ENCODE measurements around the gene EPYC.

EPYC gene

DNA sequence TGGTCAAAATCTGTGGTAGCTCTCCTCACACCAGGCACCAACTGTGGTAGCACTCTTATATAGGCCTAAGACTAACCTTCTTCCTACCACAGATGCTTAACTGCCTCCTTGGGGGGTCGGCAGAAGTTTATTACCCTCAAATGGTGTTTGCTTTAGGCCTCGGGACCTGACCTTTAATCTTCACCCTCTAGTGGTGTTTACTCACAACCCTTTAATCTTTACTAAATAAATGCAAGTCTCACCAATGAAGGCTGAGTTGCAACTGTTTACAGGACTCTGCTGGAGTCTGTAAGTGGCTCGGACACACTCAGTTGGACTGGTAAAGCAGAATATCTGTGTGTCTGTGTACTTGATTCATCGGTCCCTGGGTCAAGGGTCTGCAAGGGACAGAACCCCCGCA is 79.2 kb downstream of the EPYC start:
- Histone ChIP-seq H3K4me3 (ENCODE audit: low read length) (no peak overlapping the region), H3K9me3 (ENCODE audit: control insufficient read depth, low read length) (peaks cover 8% of the 10 kb centered on the region)
- no peak for DNase-seq (ENCODE audit: low read depth)

DNA sequence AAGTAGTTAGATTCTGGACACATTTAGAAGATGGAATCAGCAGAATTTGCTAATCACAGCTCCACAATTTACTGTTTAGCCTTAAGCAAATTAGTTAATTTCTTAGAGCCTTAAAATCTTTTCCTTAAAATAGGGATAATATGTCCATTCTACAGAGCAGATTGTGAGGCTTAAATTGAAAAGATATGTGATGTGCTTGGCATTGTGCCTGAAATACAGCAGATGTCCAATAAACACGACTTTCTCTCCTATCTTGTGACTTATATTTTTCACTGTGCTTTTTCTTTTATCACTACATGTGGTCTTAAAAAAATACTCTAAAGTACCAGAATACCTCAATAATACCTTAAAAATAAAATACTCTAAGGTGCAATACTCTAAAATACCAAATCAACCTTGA is 80.4 kb downstream of the EPYC start:
- no peak for DNase-seq (ENCODE audit: low read depth)
- no peak overlapping the region for H3K4me3 ChIP-seq (ENCODE audit: low read length)
- no peaks in the 10 kb centered on the region for H3K27me3 ChIP-seq (replicated peaks; ENCODE audit: control insufficient read depth, insufficient read depth, low read length)
- H3K4me1 ChIP-seq (ENCODE audit: control insufficient read depth, insufficient read depth, low read length): peaks cover 15% of the 10 kb centered on the region
- no peak overlapping the region for H3K9ac ChIP-seq (ENCODE audit: low read length)
- H3K9me3 ChIP-seq (ENCODE audit: control insufficient read depth, low read length): no peaks in the 10 kb centered on the region
- H3K36me3 ChIP-seq (ENCODE audit: control insufficient read depth, insufficient read depth, low read length, severe bottlenecking): no peaks in the 10 kb centered on the region

More for the DNA sequence above, 79.2 kb downstream of the EPYC start:
- H3K9ac ChIP-seq (ENCODE audit: low read length): no peak overlapping the region
- H3K36me3 ChIP-seq (ENCODE audit: control insufficient read depth, insufficient read depth, low read length, severe bottlenecking): no peaks in the 10 kb centered on the region
- no peaks in the 10 kb centered on the region for H3K27me3 ChIP-seq (replicated peaks; ENCODE audit: control insufficient read depth, insufficient read depth, low read length)
- H3K4me1 ChIP-seq (ENCODE audit: control insufficient read depth, insufficient read depth, low read length): peaks cover 15% of the 10 kb centered on the region

DNA sequence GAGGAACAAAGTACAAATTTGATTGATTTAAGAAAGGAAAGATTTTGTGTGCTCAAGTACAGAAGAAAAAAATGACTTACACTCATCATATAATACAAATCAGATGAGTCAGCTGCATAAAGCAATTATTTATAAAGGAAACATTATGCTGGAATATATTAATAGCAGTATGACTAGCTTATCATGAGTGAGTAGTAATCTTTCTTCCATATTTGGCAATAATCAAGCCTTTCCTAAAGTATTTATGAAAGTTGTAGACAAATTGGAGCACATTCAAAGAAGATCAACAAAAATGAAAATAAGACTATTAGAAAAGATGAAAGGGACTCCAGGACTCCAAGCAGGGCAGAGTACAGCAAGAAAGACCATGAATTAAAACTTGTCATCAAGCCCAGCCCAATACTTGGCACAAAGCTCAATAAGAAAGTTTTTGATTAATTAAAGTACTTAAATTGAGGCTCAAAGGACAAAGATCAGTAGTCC is 82.6 kb downstream of the EPYC start:
- Histone ChIP-seq H3K4me1 (ENCODE audit: control insufficient read depth, insufficient read depth, low read length) (peaks cover 15% of the 10 kb centered on the region), H3K9ac (ENCODE audit: low read length) (peak overlapping the region; percentile 4), H3K27me3 (replicated peaks; ENCODE audit: control insufficient read depth, insufficient read depth, low read length) (no peaks in the 10 kb centered on the region), H3K36me3 (ENCODE audit: control insufficient read depth, insufficient read depth, low read length, severe bottlenecking) (no peaks in the 10 kb centered on the region), H3K9me3 (ENCODE audit: control insufficient read depth, low read length) (no peaks in the 10 kb centered on the region), H3K4me3 (ENCODE audit: low read length) (no peak overlapping the region)
- DNase-seq (ENCODE audit: low read depth): peak; percentile 34

DNA sequence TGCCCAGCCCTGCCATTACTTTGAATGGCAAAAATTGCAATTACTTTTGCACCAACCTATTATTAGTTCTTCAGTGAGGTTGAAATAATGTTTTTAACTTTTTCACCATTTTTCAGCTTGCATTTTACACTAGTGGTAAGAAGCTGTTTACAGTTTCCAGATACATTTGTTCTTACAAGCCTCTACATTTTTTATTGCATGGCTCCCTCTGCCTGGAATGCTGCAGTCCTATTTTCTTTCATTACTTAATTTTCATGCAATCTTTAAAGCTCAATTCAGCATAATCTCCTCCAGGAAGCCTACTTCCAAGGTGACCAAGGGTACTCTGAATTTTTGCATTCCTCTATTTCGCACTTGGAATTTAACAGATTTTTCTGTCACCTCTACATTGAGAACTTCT is 83.2 kb downstream of the EPYC start:
- H3K27me3 ChIP-seq (replicated peaks; ENCODE audit: control insufficient read depth, insufficient read depth, low read length): no peaks in the 10 kb centered on the region
- no peak overlapping the region for H3K4me3 ChIP-seq (ENCODE audit: low read length)
- no peak for DNase-seq (ENCODE audit: low read depth)
- no peaks in the 10 kb centered on the region for H3K9me3 ChIP-seq (ENCODE audit: control insufficient read depth, low read length)
- H3K36me3 ChIP-seq (ENCODE audit: control insufficient read depth, insufficient read depth, low read length, severe bottlenecking): no peaks in the 10 kb centered on the region
- peaks cover 19% of the 10 kb centered on the region for H3K4me1 ChIP-seq (ENCODE audit: control insufficient read depth, insufficient read depth, low read length)
- H3K9ac ChIP-seq (ENCODE audit: low read length): peak overlapping the region; percentile 4

DNA sequence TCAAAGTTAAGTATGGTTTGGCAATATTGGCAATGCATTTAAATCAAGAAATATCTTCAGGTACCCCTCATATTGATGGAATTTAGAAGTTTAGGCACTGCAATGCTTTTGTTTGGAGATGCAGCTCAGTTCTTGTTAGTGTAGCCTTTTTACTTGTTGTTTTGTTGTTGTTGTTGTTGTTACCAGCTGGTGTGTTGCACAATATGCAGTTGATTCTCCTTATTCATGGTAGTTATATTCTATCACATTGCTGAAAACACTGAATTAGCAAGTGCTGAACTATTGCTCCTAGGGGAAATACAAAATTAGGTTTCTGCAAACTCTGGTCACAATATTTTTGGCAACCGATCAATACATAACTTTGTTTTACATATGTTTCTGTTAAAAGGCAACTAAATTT is 84.5 kb downstream of the EPYC start:
- Histone ChIP-seq H3K4me1 (ENCODE audit: control insufficient read depth, insufficient read depth, low read length) (peaks cover 19% of the 10 kb centered on the region), H3K36me3 (ENCODE audit: control insufficient read depth, insufficient read depth, low read length, severe bottlenecking) (no peaks in the 10 kb centered on the region), H3K9ac (ENCODE audit: low read length) (no peak overlapping the region), H3K27me3 (replicated peaks; ENCODE audit: control insufficient read depth, insufficient read depth, low read length) (no peaks in the 10 kb centered on the region), H3K9me3 (ENCODE audit: control insufficient read depth, low read length) (no peaks in the 10 kb centered on the region), H3K4me3 (ENCODE audit: low read length) (no peak overlapping the region)
- no peak for DNase-seq (ENCODE audit: low read depth)

DNA sequence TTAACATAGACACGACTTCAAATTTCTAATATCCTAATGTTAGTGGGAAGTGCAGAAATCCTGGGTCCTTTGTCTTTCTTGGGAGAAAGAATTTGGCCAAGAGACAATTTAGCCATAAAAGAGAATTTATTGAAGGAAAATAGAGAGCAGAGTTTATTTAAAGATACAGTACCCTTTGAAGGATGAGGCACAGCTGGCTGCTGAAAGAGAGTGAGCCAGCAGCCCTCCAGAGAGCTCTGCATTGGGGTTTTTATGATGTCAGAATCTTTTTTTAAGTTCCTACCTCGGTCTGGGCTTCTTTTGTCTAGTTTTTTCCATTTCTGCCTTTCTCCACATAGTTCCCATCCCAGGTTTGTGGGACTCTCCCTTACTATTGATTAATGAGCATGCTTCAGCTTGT is 87.3 kb downstream of the EPYC start:
- H3K9ac ChIP-seq (ENCODE audit: low read length): no peak overlapping the region
- H3K9me3 ChIP-seq (ENCODE audit: control insufficient read depth, low read length): no peaks in the 10 kb centered on the region

DNA sequence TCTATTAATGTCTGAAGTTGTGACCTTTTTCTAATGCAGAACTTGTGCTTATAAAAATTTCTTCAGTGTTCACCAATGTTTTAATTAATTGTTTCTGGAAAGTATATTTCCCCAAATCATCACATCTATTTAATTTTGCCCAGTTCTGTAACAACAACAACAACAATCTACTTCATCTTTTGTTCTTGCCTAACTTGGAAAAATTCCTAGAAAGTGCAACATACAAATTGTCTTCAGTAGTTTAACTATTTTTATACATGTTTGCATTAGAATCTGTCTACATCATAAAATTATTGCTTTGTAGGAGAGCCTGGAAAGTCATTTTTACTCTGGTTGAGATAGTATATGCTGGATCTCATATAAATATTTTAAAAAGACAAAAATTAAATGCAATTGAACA is 88.3 kb downstream of the EPYC start:
- Histone ChIP-seq H3K9me3 (ENCODE audit: control insufficient read depth, low read length) (no peaks in the 10 kb centered on the region), H3K27me3 (replicated peaks; ENCODE audit: control insufficient read depth, insufficient read depth, low read length) (no peaks in the 10 kb centered on the region), H3K4me1 (ENCODE audit: control insufficient read depth, insufficient read depth, low read length) (peaks cover 8% of the 10 kb centered on the region), H3K9ac (ENCODE audit: low read length) (no peak overlapping the region), H3K4me3 (ENCODE audit: low read length) (no peak overlapping the region), H3K36me3 (ENCODE audit: control insufficient read depth, insufficient read depth, low read length, severe bottlenecking) (no peaks in the 10 kb centered on the region)
- DNase-seq (ENCODE audit: low read depth): no peak

More for the DNA sequence above, 87.3 kb downstream of the EPYC start:
- H3K4me1 ChIP-seq (ENCODE audit: control insufficient read depth, insufficient read depth, low read length): peaks cover 18% of the 10 kb centered on the region
- no peak overlapping the region for H3K4me3 ChIP-seq (ENCODE audit: low read length)
- no peaks in the 10 kb centered on the region for H3K27me3 ChIP-seq (replicated peaks; ENCODE audit: control insufficient read depth, insufficient read depth, low read length)
- DNase-seq (ENCODE audit: low read depth): no peak
- no peaks in the 10 kb centered on the region for H3K36me3 ChIP-seq (ENCODE audit: control insufficient read depth, insufficient read depth, low read length, severe bottlenecking)

- no peak overlapping the region for H3K9ac ChIP-seq (ENCODE audit: low read length)
Measured at GRCh38 chr12:90915353-90915752, 89.4 kb downstream of the EPYC start.

More at GRCh38 chr12:90915353-90915752, 89.4 kb downstream of the EPYC start:
- no peak overlapping the region for H3K4me3 ChIP-seq (ENCODE audit: low read length)
- H3K36me3 ChIP-seq (ENCODE audit: control insufficient read depth, insufficient read depth, low read length, severe bottlenecking): no peaks in the 10 kb centered on the region
- DNase-seq (ENCODE audit: low read depth): no peak
- H3K27me3 ChIP-seq (replicated peaks; ENCODE audit: control insufficient read depth, insufficient read depth, low read length): no peaks in the 10 kb centered on the region
- H3K4me1 ChIP-seq (ENCODE audit: control insufficient read depth, insufficient read depth, low read length): peaks cover 4% of the 10 kb centered on the region
- H3K9me3 ChIP-seq (ENCODE audit: control insufficient read depth, low read length): no peaks in the 10 kb centered on the region
